H9 (cell line): Measurements from ENCODE around the gene JAML. TPM values are rescaled to one million over a fixed set of nuclear protein-coding genes. Genes with fewer than 3 reads are reported as not detected.

ENCODE experiments used
- DNase-seq: peaks from one replicate; pipeline ENCODE4 v3.0.0-alpha.2; 2017
- H2AFZ ChIP-seq: one replicate; pipeline ENCODE4 v1.6.1; 2013; ENCODE audit warnings: mild to moderate bottlenecking, low read length, control low read depth, moderate library complexity
- H2AK5ac ChIP-seq: 2 replicates; pipeline ENCODE4 v1.6.1; 2013; ENCODE audit warnings: low read length, control low read depth, mixed read lengths; ENCODE audit not compliant: insufficient read length
- H2BK120ac ChIP-seq: one replicate; pipeline ENCODE4 v1.6.1; 2013; ENCODE audit warnings: low read depth, mild to moderate bottlenecking, low read length, control low read depth, inconsistent platforms; ENCODE audit not compliant: poor library complexity, severe bottlenecking
- H2BK12ac ChIP-seq: 2 replicates; pipeline ENCODE4 v1.6.1; 2013; ENCODE audit warnings: low read length, control low read depth, mixed read lengths, low read depth; ENCODE audit not compliant: insufficient read length
- H2BK15ac ChIP-seq: 2 replicates; pipeline ENCODE4 v1.6.1; 2013; ENCODE audit warnings: low read depth, low read length, control low read depth
- H2BK20ac ChIP-seq: one replicate; pipeline ENCODE4 v1.6.1; 2013; ENCODE audit warnings: low read depth, mild to moderate bottlenecking, low read length, control low read depth, inconsistent platforms; ENCODE audit not compliant: poor library complexity, severe bottlenecking
- H2BK5ac ChIP-seq: 2 replicates; pipeline ENCODE4 v1.6.1; 2013; ENCODE audit warnings: low read length, control low read depth, mixed read lengths; ENCODE audit not compliant: insufficient read length
- H3K14ac ChIP-seq: 2 replicates; pipeline ENCODE4 v1.6.1; 2013; ENCODE audit warnings: low read length, control low read depth; ENCODE audit not compliant: insufficient read depth
- H3K18ac ChIP-seq: 2 replicates; pipeline ENCODE4 v1.6.1; 2013; ENCODE audit warnings: low read depth, mild to moderate bottlenecking, mixed read lengths, low read length, control low read depth; ENCODE audit not compliant: insufficient read length
- H3K23ac ChIP-seq: 2 replicates; pipeline ENCODE4 v1.6.1; 2013; ENCODE audit warnings: low read length, control low read depth, mixed read lengths, low read depth; ENCODE audit not compliant: insufficient read length
- H3K23me2 ChIP-seq: 2 replicates; pipeline ENCODE4 v1.6.1; 2013; ENCODE audit warnings: low read depth, mild to moderate bottlenecking, mixed read lengths, low read length, control low read depth; ENCODE audit not compliant: insufficient read length, poor library complexity, severe bottlenecking
- H3K27ac ChIP-seq: 2 replicates; pipeline ENCODE4 v1.5.1; 2013; ENCODE audit warnings: low read length, control low read depth, mixed read lengths, low read depth; ENCODE audit not compliant: insufficient read length
- H3K27me3 ChIP-seq: 2 replicates; pipeline ENCODE4 v1.6.1; 2013; ENCODE audit warnings: low read length, control low read depth, inconsistent platforms; ENCODE audit not compliant: insufficient read depth
- H3K4ac ChIP-seq: 2 replicates; pipeline ENCODE4 v1.6.1; 2013; ENCODE audit warnings: low read depth, mild to moderate bottlenecking, control low read depth, inconsistent platforms, low read length, moderate library complexity
- H3K4me1 ChIP-seq: 2 replicates; pipeline ENCODE4 v1.6.1; 2013; ENCODE audit warnings: low read length, control low read depth, inconsistent platforms; ENCODE audit not compliant: insufficient read depth
- H3K4me2 ChIP-seq: 2 replicates; pipeline ENCODE4 v1.6.1; 2013; ENCODE audit warnings: low read length, control low read depth, mixed read lengths; ENCODE audit not compliant: insufficient read length, insufficient read depth
- H3K56ac ChIP-seq: 2 replicates; pipeline ENCODE4 v1.6.1; 2013; ENCODE audit warnings: low read depth, mild to moderate bottlenecking, mixed read lengths, low read length, control low read depth; ENCODE audit not compliant: insufficient read length
- H3K79me1 ChIP-seq: 2 replicates; pipeline ENCODE4 v1.6.1; 2013; ENCODE audit warnings: low read depth, mild to moderate bottlenecking, moderate library complexity, low read length, control low read depth, inconsistent platforms; ENCODE audit not compliant: insufficient read depth, poor library complexity, severe bottlenecking
- H3K79me2 ChIP-seq: 2 replicates; pipeline ENCODE4 v1.6.1; 2013; ENCODE audit warnings: low read length, control low read depth, inconsistent platforms; ENCODE audit not compliant: insufficient read depth
- H3K9ac ChIP-seq: 2 replicates; pipeline ENCODE4 v1.6.1; 2013; ENCODE audit warnings: low read length, control low read depth, mixed read lengths; ENCODE audit not compliant: insufficient read length; ENCODE audit errors: extremely low read depth
- H3K9me3 ChIP-seq: one replicate; pipeline ENCODE4 v1.6.1; 2013; ENCODE audit warnings: low read depth, low read length, inconsistent platforms; ENCODE audit not compliant: control insufficient read depth
- H3T11ph ChIP-seq: one replicate; pipeline ENCODE4 v1.6.1; 2013; ENCODE audit warnings: mild to moderate bottlenecking, low read length, control low read depth, inconsistent platforms
- H4K20me1 ChIP-seq: one replicate; pipeline ENCODE4 v1.6.1; 2013; ENCODE audit not compliant: control insufficient read depth, insufficient read length, insufficient read depth
- H4K5ac ChIP-seq: 2 replicates; pipeline ENCODE4 v1.6.1; 2013; ENCODE audit warnings: low read depth, mild to moderate bottlenecking, mixed read lengths, low read length, control low read depth; ENCODE audit not compliant: insufficient read length
- H4K8ac ChIP-seq: replicated peaks from 2 replicates; pipeline ENCODE4 v1.6.1; 2013; ENCODE audit warnings: low read length, control low read depth, mixed read lengths, low read depth; ENCODE audit not compliant: insufficient read length
- H4K91ac ChIP-seq: 2 replicates; pipeline ENCODE4 v1.6.1; 2013; ENCODE audit warnings: low read depth, mild to moderate bottlenecking, moderate library complexity, mixed read lengths, low read length, control low read depth; ENCODE audit not compliant: insufficient read length
- H3K27ac Mint-ChIP-seq, 3 experiments: 2 replicates in 2 of 3; 3 replicates in 1 of 3; pipeline ENCODE4 v1.8.0; 2020 to 2021; ENCODE audit warnings: mixed read lengths in 3 of 3, mild to moderate bottlenecking in 1 of 3, moderate library complexity in 1 of 3
- H3K27me3 Mint-ChIP-seq: 2 replicates; pipeline ENCODE4 v1.8.0; 2021; ENCODE audit warnings: low read depth, mild to moderate bottlenecking, moderate library complexity, mixed read lengths
- H3K36me3 Mint-ChIP-seq, 3 experiments: 2 replicates in 2 of 3; 3 replicates in 1 of 3; pipeline ENCODE4 v1.8.0; 2020 to 2021; ENCODE audit warnings: low read depth in 3 of 3, mixed read lengths in 3 of 3; ENCODE audit not compliant: insufficient read depth in 1 of 3
- H3K4me1 Mint-ChIP-seq, 2 experiments: 2 replicates each; pipeline ENCODE4 v1.8.0; 2020; ENCODE audit warnings: mixed read lengths in 2 of 2
- H3K4me3 Mint-ChIP-seq, 2 experiments: 2 replicates in 1 of 2; 3 replicates in 1 of 2; pipeline ENCODE4 v1.8.0; 2020 to 2021; ENCODE audit warnings: mild to moderate bottlenecking in 2 of 2, mixed read lengths in 2 of 2, moderate library complexity in 1 of 2
- H3K9me3 Mint-ChIP-seq, 2 experiments: 2 replicates in 1 of 2; 3 replicates in 1 of 2; pipeline ENCODE4 v1.8.0; 2020; ENCODE audit warnings: mild to moderate bottlenecking in 2 of 2, mixed read lengths in 2 of 2, moderate library complexity in 1 of 2
- CTCF ChIP-seq: fragments of 200-600 bp; sonication (generic); conservative IDR thresholded peaks from 3 replicates; pipeline ENCODE4 v1.8.0; 2021; ENCODE audit warnings: antibody characterized with exemption, mild to moderate bottlenecking
- WGBS: extraction: QIAGEN DNeasy Blood & Tissue Kit; methylation state at CpG from one replicate; pipeline ENCODE4 v1.1.7; 2013; ENCODE audit warnings: missing lambda C conversion rate, low lambda C conversion rate, mixed read lengths; ENCODE audit not compliant: insufficient read length; ENCODE audit errors: extremely low coverage; 5-methylcytosine and 5-hydroxymethylcytosine counted together
- total RNA-seq: library from RNA; stranded (reverse); gene quantifications from 2 replicates; pipeline ENCODE4 v1.2.1, GENCODE V29; 2021

JAML gene
- total RNA-seq, 1 experiment from 2014 or later = 0.48 TPM

- no peaks in the 10 kb centered on the region; a peak in 1 of 7 replicates for H3K36me3 Mint-ChIP-seq
- Histone ChIP-seq H2BK12ac (no peak within 1 kb of the TSS), H3K23me2 (peaks cover 30% of the 10 kb centered on the region), H3K27ac (no peak within 1 kb of the TSS), H3K4me2 (peak within 1 kb of the TSS; percentile 85), H3K79me2 (no peaks in the 10 kb centered on the region), H3K14ac (0 out of 2 replicates have a peak within 1 kb of the TSS, but pooled peaks have one; percentile 30), H2BK120ac (no peak within 1 kb of the TSS), H3K27me3 (peaks cover 65% of the 10 kb centered on the region), H3K18ac (no peak within 1 kb of the TSS), H3K79me1 (no peaks in the 10 kb centered on the region), H2BK15ac (no peak within 1 kb of the TSS), H2AK5ac (no peak within 1 kb of the TSS), H2BK5ac (no peak within 1 kb of the TSS), H3K56ac (no peak within 1 kb of the TSS), H2BK20ac (no peak within 1 kb of the TSS), H4K20me1 (no peaks in the 10 kb centered on the region), H4K91ac (no peak within 1 kb of the TSS), H3K4me1 (peaks cover 15% of the 10 kb centered on the region), H3K9ac (no peak within 1 kb of the TSS), H3K9me3 (no peaks in the 10 kb centered on the region), H3K23ac (no peak within 1 kb of the TSS), H4K5ac (no peak within 1 kb of the TSS), H3K4ac (no peak within 1 kb of the TSS), H3T11ph (no peak within 1 kb of the TSS), H2AFZ (no peak within 1 kb of the TSS), H4K8ac (no peak within 1 kb of the TSS)
- H3K27ac Mint-ChIP-seq = no peak within 1 kb of the TSS
- peaks cover 94% of the 10 kb centered on the region for H3K27me3 Mint-ChIP-seq
- peaks cover 51 to 72% of the 10 kb centered on the region in 2 experiments for H3K4me1 Mint-ChIP-seq
- WGBS = no CpG with 5 or more reads among the region's 88 CpGs
- no peak for TF ChIP-seq CTCF
- H3K9me3 Mint-ChIP-seq = no peaks in the 10 kb centered on the region; a peak in 1 of 5 replicates
- peak within 1 kb of the TSS; percentile 67 to 83 for H3K4me3 Mint-ChIP-seq
- peak; percentile 81 for DNase-seq
Observed at GRCh38 chr11:118152552-118153471, 72.0 kb downstream of the JAML start, which contains the start of gene SCN4B. SCN4B (minus strand) TSS chr11:118152823; CDS start chr11:118152673, 150 bp downstream.
